HepG2 (cell line): Measurements from ENCODE around the gene ABHD6. TPM values are rescaled to one million over a fixed set of nuclear protein-coding genes. Genes with fewer than 3 reads are reported as not detected.

Experiments
- ARID5B ChIP-seq: IDR thresholded peaks from 2 replicates; pipeline ENCODE4 v1.4.0; 2020; ENCODE audit warnings: mild to moderate bottlenecking, missing genetic modification reagents
- BRCA1 ChIP-seq: sonication (generic); formaldehyde crosslinking; IDR thresholded peaks from 2 replicates; pipeline ENCODE4 v1.4.0; 2020; ENCODE audit warnings: missing genetic modification reagents
- HDAC1 ChIP-seq: sonication (generic); formaldehyde crosslinking; IDR thresholded peaks from 2 replicates; pipeline ENCODE4 v1.5.1; 2020; ENCODE audit warnings: mild to moderate bottlenecking, missing genetic modification reagents
- HNF4G ChIP-seq, 2 experiments: sonication (generic) in 1 of 2; formaldehyde crosslinking in 1 of 2; IDR thresholded peaks; 2 replicates each; pipeline versions ENCODE4 v1.4.0 to v1.6.1; 2011 to 2020; ENCODE audit warnings: borderline replicate concordance in 2 of 2, low read depth in 2 of 2, mild to moderate bottlenecking in 2 of 2, low read length in 1 of 2, missing genetic modification reagents in 1 of 2, moderate library complexity in 1 of 2
- PCBP2 ChIP-seq: fragments of 200-400 bp; formaldehyde crosslinking; optimal IDR thresholded peaks from 2 replicates; pipeline ENCODE3; 2018; ENCODE audit warnings: low read length, low read depth; ENCODE audit not compliant: poor library complexity, severe bottlenecking
- PHB2 ChIP-seq: fragments of 450-650 bp; IDR thresholded peaks from 2 replicates; pipeline ENCODE4 v1.6.1; 2018; ENCODE audit not compliant: partially characterized antibody
- PPARG ChIP-seq: conservative IDR thresholded peaks from 2 replicates; pipeline ENCODE4 v1.6.1; 2016; ENCODE audit warnings: missing biosample characterization, missing genetic modification reagents
- PREB ChIP-seq: sonication (generic); formaldehyde crosslinking; IDR thresholded peaks from 2 replicates; pipeline ENCODE4 v1.4.0; 2020; ENCODE audit warnings: missing genetic modification reagents
- SRSF1 ChIP-seq: fragments of 200-400 bp; formaldehyde crosslinking; optimal IDR thresholded peaks from 2 replicates; pipeline ENCODE3; 2017; ENCODE audit warnings: mild to moderate bottlenecking, low read depth, low read length, moderate library complexity
- YEATS2 ChIP-seq: sonication (generic); formaldehyde crosslinking; IDR thresholded peaks from 2 replicates; pipeline ENCODE4 v1.4.0; 2020; ENCODE audit warnings: missing genetic modification reagents, borderline replicate concordance
- ZBTB38 ChIP-seq: sonication (generic); formaldehyde crosslinking; IDR thresholded peaks from 2 replicates; pipeline ENCODE4 v1.5.1; 2020; ENCODE audit warnings: mild to moderate bottlenecking, missing genetic modification reagents
- ZIK1 ChIP-seq: sonication (generic); formaldehyde crosslinking; IDR thresholded peaks from 2 replicates; pipeline ENCODE4 v1.5.0; 2020; ENCODE audit warnings: mild to moderate bottlenecking, low read depth, missing genetic modification reagents, borderline replicate concordance
- ZNF143 ChIP-seq: sonication (generic); formaldehyde crosslinking; IDR thresholded peaks from 2 replicates; pipeline ENCODE4 v1.4.0; 2020; ENCODE audit warnings: missing genetic modification reagents
- ZNF160 ChIP-seq: sonication (generic); formaldehyde crosslinking; IDR thresholded peaks from 2 replicates; pipeline ENCODE4 v1.8.0; 2022; ENCODE audit warnings: mild to moderate bottlenecking, inconsistent platforms, missing genetic modification reagents
- ZNF275 ChIP-seq: sonication (generic); formaldehyde crosslinking; IDR thresholded peaks from 2 replicates; pipeline ENCODE4 v1.8.0; 2022; ENCODE audit warnings: missing genetic modification reagents, mild to moderate bottlenecking, inconsistent platforms, borderline replicate concordance
- ZNF30 ChIP-seq: sonication (generic); formaldehyde crosslinking; IDR thresholded peaks from 2 replicates; pipeline ENCODE4 v1.5.0; 2020; ENCODE audit warnings: mild to moderate bottlenecking, missing genetic modification reagents
- ZNF501 ChIP-seq: sonication (generic); formaldehyde crosslinking; IDR thresholded peaks from 2 replicates; pipeline ENCODE4 v1.5.1; 2020; ENCODE audit warnings: mild to moderate bottlenecking, moderate library complexity, missing genetic modification reagents
- ZNF691 ChIP-seq: sonication (generic); formaldehyde crosslinking; IDR thresholded peaks from 2 replicates; pipeline ENCODE4 v1.4.0; 2020; ENCODE audit warnings: missing genetic modification reagents, low read depth, mild to moderate bottlenecking, borderline replicate concordance
- ZNF709 ChIP-seq: sonication (generic); formaldehyde crosslinking; IDR thresholded peaks from 2 replicates; pipeline ENCODE4 v1.5.0; 2020; ENCODE audit warnings: mild to moderate bottlenecking, missing genetic modification reagents
- polyA plus RNA-seq, 8 experiments: library from polyadenylated mRNA; depleted of rRNA in 3 of 8; stranded (reverse) in 7 of 8; unstranded in 1 of 8; fragments of >200 nt; fragmentation: Illumina TruSeq in 4 of 8; extraction: Trizol in 4 of 8; gene quantifications; 2 replicates each; pipeline versions ENCODE4 v1.2.1 to v1.2.3, GENCODE V29; 2011 to 2016; ENCODE audit warnings: low read depth in 4 of 8, missing spikeins in 1 of 8, mixed read lengths in 1 of 8; ENCODE audit not compliant: insufficient read depth in 1 of 8
- total RNA-seq, 5 experiments: library from RNA; depleted of rRNA; stranded (reverse); fragments of >200 nt; fragmentation: Illumina TruSeq; extraction: Trizol; gene quantifications; 2 replicates each; pipeline ENCODE4 v1.2.3, GENCODE V29; 2016; ENCODE audit warnings: low read depth in 1 of 5
- TF ChIP-seq, protein P1 (sequence below): sonication (generic); formaldehyde crosslinking; IDR thresholded peaks from 2 replicates; pipeline ENCODE4 v1.5.0; 2020; ENCODE audit warnings: missing genetic modification reagents

The ABHD6 gene
- total and polyA plus RNA-seq, 2 of the 13 experiments (the other 11 are each of a cell fraction or from before 2014, with no cell fraction given) = 9.0 to 17.2 TPM

DNA sequence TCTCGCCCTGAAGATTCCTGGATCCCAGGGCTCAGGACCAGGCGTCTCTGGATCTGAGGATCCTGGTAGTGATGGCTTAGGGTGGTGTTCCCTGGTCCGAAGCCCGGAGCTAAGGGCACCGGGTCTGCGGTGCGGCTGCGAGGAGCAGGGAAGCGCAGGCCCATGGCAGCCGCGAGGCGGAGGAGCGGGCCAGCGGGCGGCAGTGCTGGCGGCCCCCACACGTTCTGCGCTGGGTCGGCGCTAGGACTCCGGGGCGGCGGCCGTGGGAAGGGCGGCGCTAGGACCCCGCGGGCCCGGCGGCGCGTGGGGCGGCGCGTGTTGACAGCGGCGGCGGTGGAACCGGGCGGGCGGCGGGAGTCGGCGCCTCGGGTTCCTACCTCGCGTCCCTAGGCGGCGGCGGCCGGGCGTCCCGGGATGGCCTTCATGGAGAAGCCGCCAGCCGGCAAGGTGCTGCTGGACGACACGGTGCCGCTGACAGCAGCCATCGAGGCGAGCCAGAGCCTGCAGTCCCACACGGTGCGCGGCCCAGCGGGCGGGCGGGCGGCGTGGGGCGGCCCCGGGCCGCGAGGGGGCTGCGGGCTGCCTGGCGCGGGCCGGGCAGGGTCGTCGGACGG, 95.1 kb downstream of the ABHD6 start, which contains the start of gene PXK (continued):
- TF ChIP-seq, protein P1, sequence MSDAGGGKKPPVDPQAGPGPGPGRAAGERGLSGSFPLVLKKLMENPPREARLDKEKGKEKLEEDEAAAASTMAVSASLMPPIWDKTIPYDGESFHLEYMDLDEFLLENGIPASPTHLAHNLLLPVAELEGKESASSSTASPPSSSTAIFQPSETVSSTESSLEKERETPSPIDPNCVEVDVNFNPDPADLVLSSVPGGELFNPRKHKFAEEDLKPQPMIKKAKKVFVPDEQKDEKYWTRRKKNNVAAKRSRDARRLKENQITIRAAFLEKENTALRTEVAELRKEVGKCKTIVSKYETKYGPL (CRISPR knock-in tag) = no peak
- no peak for TF ChIP-seq SRSF1
- no peak for TF ChIP-seq ZNF143
- TF ChIP-seq ZNF501 (CRISPR knock-in tag) = no peak
- no peak for TF ChIP-seq PCBP2
- peak; percentile 66; the same call in 1 of the 2 replicates for TF ChIP-seq ZNF709 (CRISPR knock-in tag)
- TF ChIP-seq HDAC1 (CRISPR knock-in tag) = peak; percentile 18; the same call in 1 of the 2 replicates
- TF ChIP-seq YEATS2 (CRISPR knock-in tag) = no peak
- 0 out of 2 replicates have a peak, but pooled peaks have one; percentile 45 for TF ChIP-seq ZNF160 (CRISPR knock-in tag)
- TF ChIP-seq ZNF30 = no peak
- peak; percentile 71; the same call in 1 of the 2 replicates for TF ChIP-seq ZIK1 (CRISPR knock-in tag)
- no peak; the same call in 1 of the 2 replicates for TF ChIP-seq ZNF275 (CRISPR knock-in tag)
- TF ChIP-seq ZNF691 (CRISPR knock-in tag) = peak; percentile 48; the same call in 1 of the 2 replicates
- TF ChIP-seq PPARG (CRISPR knock-in tag) = 0 out of 2 replicates have a peak, but pooled peaks have one; percentile 20
- TF ChIP-seq PHB2 = no peak
- no peak for TF ChIP-seq HNF4G (IDR thresholded peaks at IDR 0.05; ENCODE audit: borderline replicate concordance, low read depth, low read length)
- peak; percentile 51; the same call in 1 of the 2 replicates for TF ChIP-seq HNF4G (CRISPR knock-in tag; IDR thresholded peaks at IDR 0.05; ENCODE audit: borderline replicate concordance, low read depth)
- peak; percentile 48 for TF ChIP-seq ARID5B (CRISPR knock-in tag)
- peak; percentile 33; the same call in 1 of the 2 replicates for TF ChIP-seq ZBTB38 (CRISPR knock-in tag)
- 0 out of 2 replicates have a peak, but pooled peaks have one; percentile 32 for TF ChIP-seq PREB (CRISPR knock-in tag)
- TF ChIP-seq BRCA1 (CRISPR knock-in tag) = no peak
